ENCODE data around the gene MCC.

Gene MCC

DNA sequence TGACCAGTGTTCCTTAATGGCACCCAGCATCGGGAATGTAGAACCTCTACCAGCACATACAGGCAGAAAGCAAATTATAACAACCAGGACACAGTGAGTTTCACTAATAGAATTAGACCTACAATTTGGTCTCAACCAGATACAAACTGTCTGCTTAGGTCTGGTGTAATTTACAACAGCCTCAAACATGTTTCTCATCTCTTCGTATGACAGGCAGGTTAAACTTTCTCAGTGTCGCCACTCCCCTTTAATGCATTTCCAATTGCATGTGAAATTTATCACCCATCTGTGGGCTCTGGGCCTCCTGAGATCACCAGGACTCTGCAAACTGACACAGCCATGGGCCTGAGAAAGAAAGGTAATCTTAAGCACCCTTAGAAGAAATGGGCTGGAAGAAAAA is 293.0 kb downstream of the MCC start:
- TF ChIP-seq, protein P1, sequence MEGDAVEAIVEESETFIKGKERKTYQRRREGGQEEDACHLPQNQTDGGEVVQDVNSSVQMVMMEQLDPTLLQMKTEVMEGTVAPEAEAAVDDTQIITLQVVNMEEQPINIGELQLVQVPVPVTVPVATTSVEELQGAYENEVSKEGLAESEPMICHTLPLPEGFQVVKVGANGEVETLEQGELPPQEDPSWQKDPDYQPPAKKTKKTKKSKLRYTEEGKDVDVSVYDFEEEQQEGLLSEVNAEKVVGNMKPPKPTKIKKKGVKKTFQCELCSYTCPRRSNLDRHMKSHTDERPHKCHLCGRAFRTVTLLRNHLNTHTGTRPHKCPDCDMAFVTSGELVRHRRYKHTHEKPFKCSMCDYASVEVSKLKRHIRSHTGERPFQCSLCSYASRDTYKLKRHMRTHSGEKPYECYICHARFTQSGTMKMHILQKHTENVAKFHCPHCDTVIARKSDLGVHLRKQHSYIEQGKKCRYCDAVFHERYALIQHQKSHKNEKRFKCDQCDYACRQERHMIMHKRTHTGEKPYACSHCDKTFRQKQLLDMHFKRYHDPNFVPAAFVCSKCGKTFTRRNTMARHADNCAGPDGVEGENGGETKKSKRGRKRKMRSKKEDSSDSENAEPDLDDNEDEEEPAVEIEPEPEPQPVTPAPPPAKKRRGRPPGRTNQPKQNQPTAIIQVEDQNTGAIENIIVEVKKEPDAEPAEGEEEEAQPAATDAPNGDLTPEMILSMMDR (IDR thresholded peaks at IDR 0.05; ENCODE audit: insufficient read depth, missing control alignments): no peak
- FAIRE-seq (peak; percentile 29), DNase-seq (ENCODE audit: insufficient read length, low spot score) (no peak)

DNA sequence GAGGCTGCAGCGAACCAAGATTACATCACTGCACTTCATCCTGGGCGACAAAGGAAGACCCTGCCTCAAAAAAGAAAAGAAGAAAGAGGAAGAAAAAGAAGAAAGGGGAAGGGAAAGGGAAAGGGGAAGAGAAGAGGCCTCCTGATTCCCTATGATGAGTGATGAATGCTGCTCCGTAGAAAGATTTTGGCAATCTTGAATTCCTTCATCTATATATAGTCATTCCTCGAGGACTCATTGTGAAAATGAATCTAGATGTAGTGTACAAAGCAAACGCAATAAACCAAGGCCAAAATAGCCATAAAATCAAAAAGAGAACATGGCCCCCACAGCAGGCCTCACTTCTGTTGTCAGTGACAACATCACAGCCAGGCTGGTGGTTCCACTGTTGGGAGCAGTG is 293.7 kb downstream of the MCC start:
- FAIRE-seq (no peak), DNase-seq (ENCODE audit: insufficient read length, low spot score) (no peak)
- TF ChIP-seq, protein P1 (IDR thresholded peaks at IDR 0.05; ENCODE audit: insufficient read depth, missing control alignments): no peak

DNA sequence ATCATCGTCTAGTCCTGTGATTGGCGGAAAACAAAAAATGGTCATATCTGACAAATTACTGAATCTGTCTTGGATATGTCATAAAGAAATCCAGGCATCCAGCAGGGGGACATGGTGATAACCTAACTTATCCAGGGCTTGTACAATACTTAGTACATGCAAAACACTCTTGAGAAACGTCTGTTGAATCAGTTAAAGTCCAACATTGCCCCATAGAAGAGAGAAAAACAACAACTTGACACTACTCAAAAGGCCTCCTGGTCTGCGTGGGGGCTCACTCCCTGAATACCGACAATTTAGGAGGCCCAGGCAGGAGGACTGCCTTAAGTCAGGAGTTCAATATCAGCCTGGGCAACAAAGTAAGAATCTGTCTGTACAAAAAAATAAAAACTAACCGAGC is 294.1 kb downstream of the MCC start:
- FAIRE-seq (no peak), DNase-seq (ENCODE audit: insufficient read length, low spot score) (no peak)
- TF ChIP-seq, protein P1 (IDR thresholded peaks at IDR 0.05; ENCODE audit: insufficient read depth, missing control alignments): no peak

DNA sequence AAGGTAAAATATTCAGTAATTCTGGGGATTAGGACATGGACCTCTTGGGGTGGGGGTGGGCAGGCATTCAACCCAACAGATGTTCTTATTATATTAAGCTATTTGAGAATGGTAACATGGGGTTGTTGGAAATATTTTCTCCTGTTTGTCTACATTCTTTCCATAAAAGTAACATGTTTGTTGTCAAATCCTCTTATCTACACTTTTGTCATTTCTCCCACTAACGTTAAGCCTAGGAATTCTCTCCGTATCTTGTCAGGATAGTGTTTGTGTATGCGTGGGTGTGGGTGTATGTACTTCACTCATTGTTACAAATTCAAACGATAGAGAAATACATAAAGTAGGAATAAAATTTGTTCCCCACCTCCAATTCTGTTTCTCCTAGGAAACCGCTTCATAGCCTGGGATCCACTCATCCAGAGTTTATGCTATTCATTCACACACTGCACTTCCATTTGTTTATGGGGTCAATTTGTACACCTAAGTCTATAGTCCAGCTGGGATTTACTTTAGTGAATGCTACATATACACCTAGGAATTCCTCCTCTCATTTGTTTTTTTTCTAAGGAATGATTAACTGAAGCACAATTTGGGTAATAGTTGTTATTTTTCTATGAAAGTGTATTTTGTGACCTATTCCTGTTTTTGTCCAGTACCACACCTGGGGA is 294.8 kb downstream of the MCC start:
- TF ChIP-seq, protein P1 (IDR thresholded peaks at IDR 0.05; ENCODE audit: insufficient read depth, missing control alignments): no peak
- FAIRE-seq: no peak

DNA sequence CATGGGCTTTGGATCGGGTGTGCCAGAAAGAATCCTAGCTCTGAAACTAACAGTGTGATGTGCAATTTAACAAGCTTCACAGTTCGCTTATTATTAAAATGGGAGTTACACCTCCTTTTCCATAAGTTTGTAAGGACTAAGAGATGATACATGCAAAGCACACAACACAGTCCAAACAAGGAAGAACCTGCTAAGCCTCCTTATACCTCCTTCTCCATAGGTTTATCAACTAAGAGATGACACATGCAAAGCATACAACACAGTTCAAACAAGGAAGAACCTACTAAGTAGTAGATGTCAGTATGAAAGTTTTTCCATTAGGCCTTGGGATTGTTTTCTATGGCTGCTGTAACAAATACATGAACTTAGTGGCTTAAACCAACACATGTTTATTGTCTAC is 295.7 kb downstream of the MCC start:
- peak; percentile 35 for FAIRE-seq
- DNase-seq (ENCODE audit: insufficient read length, low spot score): no peak
- TF ChIP-seq, protein P1 (IDR thresholded peaks at IDR 0.05; ENCODE audit: insufficient read depth, missing control alignments): no peak

More for the DNA sequence above, 294.8 kb downstream of the MCC start:
- no peak for DNase-seq (ENCODE audit: insufficient read length, low spot score)

DNA sequence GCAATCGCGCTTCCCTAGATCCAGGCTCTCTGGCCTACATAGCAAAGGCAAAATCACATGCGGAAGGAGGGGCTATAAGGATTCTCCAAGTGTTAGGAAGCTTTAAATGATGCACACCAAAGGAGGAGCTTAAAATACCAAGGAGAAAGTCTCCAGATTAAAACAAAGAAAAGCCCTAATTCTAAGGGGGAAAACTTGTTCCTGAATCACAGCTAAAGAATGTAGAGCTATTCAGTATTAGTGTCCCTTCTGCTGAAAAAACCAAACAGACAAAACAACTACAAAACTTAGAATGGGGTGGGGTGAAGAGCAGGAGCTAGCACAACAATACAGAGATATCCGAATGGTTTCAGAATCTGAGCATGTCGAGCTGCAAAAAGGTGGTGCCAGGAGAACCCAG is 297.9 kb downstream of the MCC start:
- TF ChIP-seq, protein P1 (IDR thresholded peaks at IDR 0.05; ENCODE audit: insufficient read depth, missing control alignments): no peak
- FAIRE-seq (no peak), DNase-seq (ENCODE audit: insufficient read length, low spot score) (no peak)

DNA sequence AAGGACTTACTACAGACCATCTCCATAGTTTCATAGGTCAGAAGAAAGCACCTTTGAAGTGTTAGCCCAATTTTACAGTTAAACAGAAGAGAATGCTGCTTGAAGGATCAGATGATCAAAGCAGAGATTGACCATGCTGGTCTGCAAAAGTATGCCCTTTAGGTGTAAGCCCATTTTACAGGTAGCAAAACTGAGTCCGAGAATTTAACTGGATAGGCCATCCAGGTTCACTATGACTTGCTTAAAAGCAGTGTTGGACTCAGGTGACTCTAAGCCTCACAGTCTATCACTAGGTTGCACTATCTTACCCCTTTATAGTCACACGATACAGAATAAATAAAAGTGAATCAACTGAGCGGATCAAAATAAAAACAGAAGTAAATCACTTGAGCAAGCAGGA is 299.0 kb downstream of the MCC start:
- TF ChIP-seq, protein P1 (IDR thresholded peaks at IDR 0.05; ENCODE audit: insufficient read depth, missing control alignments): no peak
- no peak for FAIRE-seq
- no peak for DNase-seq (ENCODE audit: insufficient read length, low spot score)
